ENCODE data around the gene KLF15.

KLF15 gene

GRCh38 chr3:126319701-126320295, 37.4 kb downstream of the KLF15 start:
- no peak for DNase-seq

GRCh38 chr3:126317029-126317996, 39.9 kb downstream of the KLF15 start:
- no peak for DNase-seq

- no peak for DNase-seq
These were observed 40.7 kb downstream of the KLF15 start for GRCh38 chr3:126316501-126316939.

GRCh38 chr3:126316031-126316461, 41.2 kb downstream of the KLF15 start:
- no peak for DNase-seq

GRCh38 chr3:126314790-126315658, 42.2 kb downstream of the KLF15 start:
- no peak for DNase-seq

- DNase-seq: no peak
These were observed 42.9 kb downstream of the KLF15 start for GRCh38 chr3:126314305-126314789.

GRCh38 chr3:126313580-126314304, 43.5 kb downstream of the KLF15 start:
- no peak for DNase-seq

GRCh38 chr3:126313166-126313565, 44.0 kb downstream of the KLF15 start:
- DNase-seq: no peak

- no peak for DNase-seq
These were observed 44.9 kb downstream of the KLF15 start for GRCh38 chr3:126312341-126312740.

GRCh38 chr3:126311338-126311978, 45.8 kb downstream of the KLF15 start:
- no peak for DNase-seq

- DNase-seq: no peak
These were observed 46.4 kb downstream of the KLF15 start for GRCh38 chr3:126310816-126311215.

- no peak for DNase-seq
These were observed 47.1 kb downstream of the KLF15 start for GRCh38 chr3:126309861-126310655.

- no peak for DNase-seq
These were observed 48.0 kb downstream of the KLF15 start for GRCh38 chr3:126309165-126309564.

- DNase-seq: no peak
These were observed 48.6 kb downstream of the KLF15 start for GRCh38 chr3:126308394-126309125.

GRCh38 chr3:126307591-126308393, 49.4 kb downstream of the KLF15 start:
- no peak for DNase-seq

- DNase-seq: no peak
These were observed 50.2 kb downstream of the KLF15 start for GRCh38 chr3:126306888-126307482.

GRCh38 chr3:126306397-126306796, 50.8 kb downstream of the KLF15 start:
- no peak for DNase-seq

- DNase-seq: no peak
These were observed 51.8 kb downstream of the KLF15 start for GRCh38 chr3:126305427-126305826.

GRCh38 chr3:126304704-126305103, 52.5 kb downstream of the KLF15 start:
- DNase-seq: no peak

All from DMS153 (cell line).